ENCODE results near the gene DGKD.

The DGKD gene

DNA sequence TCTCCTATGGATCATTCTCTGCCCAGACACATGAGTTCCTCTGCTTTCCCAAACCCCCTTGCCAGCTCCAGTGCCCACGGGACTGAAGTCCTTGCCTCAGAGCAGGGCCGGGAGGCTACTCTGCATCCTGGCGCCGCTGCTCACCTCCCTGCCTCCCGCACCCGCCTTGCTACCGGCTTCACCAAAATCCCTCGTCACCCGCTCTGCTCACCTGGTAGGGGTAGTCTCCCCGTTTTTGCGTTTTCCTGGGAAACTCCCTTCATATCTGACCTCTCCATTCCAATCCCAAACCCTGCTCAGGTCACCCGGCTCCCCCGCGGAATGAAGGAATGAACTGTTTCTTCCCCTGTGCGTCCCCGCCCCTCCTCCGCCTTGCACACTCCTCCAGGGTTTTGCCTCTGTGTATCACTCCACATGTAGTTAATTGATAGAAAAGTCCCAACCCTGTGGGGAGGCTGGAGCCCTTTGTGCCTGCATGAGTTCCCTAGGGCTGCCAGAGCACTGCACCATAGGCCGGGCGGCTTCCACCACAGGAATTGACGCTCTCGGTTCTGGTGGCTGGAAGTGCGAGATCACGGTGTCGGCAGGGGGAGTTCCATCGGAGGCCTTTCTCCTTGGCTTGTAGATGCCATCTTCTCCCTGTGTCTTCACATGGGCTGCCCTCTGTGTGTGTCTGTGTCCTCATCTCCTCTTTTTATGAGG lies 2.0 kb upstream of the DGKD start:
- H4K20me1 ChIP-seq (ENCODE audit: insufficient read depth, low read length) = peaks cover 12% of the 10 kb centered on the region; the same call in 1 of the 2 replicates
- no peak for ATAC-seq (ENCODE audit: insufficient read depth, low read depth)
- peaks cover 5% of the 10 kb centered on the region; the same call in 1 of the 2 replicates for H3K36me3 ChIP-seq (ENCODE audit: insufficient read depth, low read length)
- H3K27me3 ChIP-seq (ENCODE audit: insufficient read depth, low read length, poor library complexity) = no peaks in the 10 kb centered on the region
- no peak for DNase-seq
- no peak overlapping the region for H3K27ac ChIP-seq (ENCODE audit: low read length)
- H3K4me1 ChIP-seq (ENCODE audit: insufficient read depth, low read length) = peaks cover 31% of the 10 kb centered on the region
- no peak overlapping the region for H3K4me3 ChIP-seq (ENCODE audit: low read depth in 1 of 2, low read length in 2 of 2)
- TF ChIP-seq EZH2 (IDR thresholded peaks at IDR 0.05; ENCODE audit: borderline replicate concordance, low read depth, low read length, severe bottlenecking) (no peak), CTCF (IDR thresholded peaks at IDR 0.05; ENCODE audit: borderline replicate concordance, extremely low read depth, low read length, poor library complexity, severe bottlenecking) (no peak)
- H3K9me3 ChIP-seq (ENCODE audit: insufficient read depth, low read length, severe bottlenecking) = no peaks in the 10 kb centered on the region
- no peak overlapping the region for H3K9ac ChIP-seq (ENCODE audit: low read depth, low read length)
- H3K4me2 ChIP-seq (ENCODE audit: insufficient read depth, low read length) = no peak overlapping the region
- no peak overlapping the region for H2AFZ ChIP-seq (ENCODE audit: low read depth, low read length)
- H3K79me2 ChIP-seq (ENCODE audit: insufficient read depth, low read length) = peaks cover 22% of the 10 kb centered on the region

GRCh38 chr2:233353101-233353768 lies 1.1 kb upstream of the DGKD start:
- ATAC-seq (ENCODE audit: insufficient read depth, low read depth) (no peak), DNase-seq (no peak)
- Histone ChIP-seq H3K27ac (ENCODE audit: low read length) (no peak overlapping the region), H3K36me3 (ENCODE audit: insufficient read depth, low read length) (peaks cover 5% of the 10 kb centered on the region; the same call in 1 of the 2 replicates), H3K4me3 (ENCODE audit: low read depth in 1 of 2, low read length in 2 of 2) (no peak overlapping the region), H4K20me1 (ENCODE audit: insufficient read depth, low read length) (peaks cover 12% of the 10 kb centered on the region), H3K9me3 (ENCODE audit: insufficient read depth, low read length, severe bottlenecking) (no peaks in the 10 kb centered on the region), H3K79me2 (ENCODE audit: insufficient read depth, low read length) (peaks cover 28% of the 10 kb centered on the region), H3K4me2 (ENCODE audit: insufficient read depth, low read length) (peak overlapping the region; percentile 88), H3K9ac (ENCODE audit: low read depth, low read length) (peak overlapping the region; percentile 47; the same call in 1 of the 2 replicates), H3K4me1 (ENCODE audit: insufficient read depth, low read length) (peaks cover 35% of the 10 kb centered on the region), H2AFZ (ENCODE audit: low read depth, low read length) (peak overlapping the region; percentile 78; the same call in 1 of the 2 replicates), H3K27me3 (ENCODE audit: insufficient read depth, low read length, poor library complexity) (no peaks in the 10 kb centered on the region)
- TF ChIP-seq CTCF (IDR thresholded peaks at IDR 0.05; ENCODE audit: borderline replicate concordance, extremely low read depth, low read length, poor library complexity, severe bottlenecking) = no peak
- no peak for TF ChIP-seq EZH2 (IDR thresholded peaks at IDR 0.05; ENCODE audit: borderline replicate concordance, low read depth, low read length, severe bottlenecking)

DNA sequence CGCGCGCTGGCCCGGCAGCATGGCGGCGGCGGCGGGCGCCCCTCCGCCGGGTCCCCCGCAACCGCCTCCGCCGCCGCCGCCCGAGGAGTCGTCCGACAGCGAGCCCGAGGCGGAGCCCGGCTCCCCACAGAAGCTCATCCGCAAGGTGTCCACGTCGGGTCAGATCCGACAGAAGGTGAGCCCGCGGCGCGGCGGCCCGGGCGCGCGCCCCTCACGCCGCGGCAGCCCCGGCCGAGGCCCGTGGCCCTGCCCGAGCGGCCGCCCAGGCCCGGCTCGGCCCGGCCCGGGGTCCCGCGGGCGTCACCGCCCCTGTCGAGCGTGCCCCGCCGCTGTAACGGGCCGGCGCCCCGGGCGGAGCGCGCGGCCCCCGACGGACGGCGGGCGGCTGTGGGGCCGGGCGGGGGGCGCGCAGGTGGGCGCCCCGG lies 218 bp downstream of the DGKD start:
- no peak for DNase-seq
- Histone ChIP-seq H3K36me3 (ENCODE audit: insufficient read depth, low read length) (peaks cover 5% of the 10 kb centered on the region; the same call in 1 of the 2 replicates), H3K9me3 (ENCODE audit: insufficient read depth, low read length, severe bottlenecking) (no peaks in the 10 kb centered on the region), H3K79me2 (ENCODE audit: insufficient read depth, low read length) (peaks cover 41% of the 10 kb centered on the region), H3K9ac (ENCODE audit: low read depth, low read length) (peak overlapping the region; percentile 68), H3K27ac (ENCODE audit: low read length) (no peak overlapping the region), H2AFZ (ENCODE audit: low read depth, low read length) (peak overlapping the region; percentile 78), H3K27me3 (ENCODE audit: insufficient read depth, low read length, poor library complexity) (no peaks in the 10 kb centered on the region), H3K4me1 (ENCODE audit: insufficient read depth, low read length) (peaks cover 38% of the 10 kb centered on the region), H3K4me2 (ENCODE audit: insufficient read depth, low read length) (peak overlapping the region; percentile 98), H4K20me1 (ENCODE audit: insufficient read depth, low read length) (peaks cover 16% of the 10 kb centered on the region), H3K4me3 (ENCODE audit: low read depth in 1 of 2, low read length in 2 of 2) (peak overlapping the region in 1 of 2 experiments; percentile 93; a peak in 3 of 4 replicates)
- ATAC-seq (ENCODE audit: insufficient read depth, low read depth) = peak; percentile 19; the same call in 2 of the 3 replicates
- TF ChIP-seq EZH2 (IDR thresholded peaks at IDR 0.05; ENCODE audit: borderline replicate concordance, low read depth, low read length, severe bottlenecking) (no peak), CTCF (IDR thresholded peaks at IDR 0.05; ENCODE audit: borderline replicate concordance, extremely low read depth, low read length, poor library complexity, severe bottlenecking) (no peak)
